Hepatocyte (in vitro differentiated cells): ENCODE results near the gene SGPP1.

Experiments
- CTCF ChIP-seq: fragments of 200-600 bp; sonication (generic); IDR thresholded peaks from 2 replicates; pipeline ENCODE4 v1.5.1; 2016; ENCODE audit warnings: antibody characterized with exemption, mild to moderate bottlenecking; ENCODE audit not compliant: poor library complexity
- EZH2 ChIP-seq: fragments of 200-600 bp; sonication (generic); IDR thresholded peaks from 2 replicates; pipeline ENCODE4 v1.6.1; 2016; ENCODE audit warnings: antibody characterized with exemption, mild to moderate bottlenecking, borderline replicate concordance

- TF ChIP-seq CTCF (no peak), EZH2 (no peak)
These were observed 44.9 kb downstream of the SGPP1 start for GRCh38 chr14:63682727-63683593.
